ENCODE measurements around the gene ANGPTL8.

The ANGPTL8 gene

GRCh38 chr19:11237321-11237720 lies 2.1 kb upstream of the ANGPTL8 start:
- Histone ChIP-seq H3K4me3 (no peak overlapping the region), H3K27ac (no peak overlapping the region)
- DNase-seq (ENCODE audit: low spot score), result no peak
- TF ChIP-seq CTCF (IDR thresholded peaks at IDR 0.05), result no peak

GRCh38 chr19:11238041-11238440 lies 1.4 kb upstream of the ANGPTL8 start:
- no peak overlapping the region for H3K4me3 ChIP-seq
- DNase-seq (ENCODE audit: low spot score), result no peak
- no peak overlapping the region for H3K27ac ChIP-seq
- no peak for TF ChIP-seq CTCF (IDR thresholded peaks at IDR 0.05)

- no peak overlapping the region for H3K4me3 ChIP-seq
- TF ChIP-seq CTCF (IDR thresholded peaks at IDR 0.05), result no peak
- DNase-seq (ENCODE audit: low spot score), result no peak
- no peak overlapping the region for H3K27ac ChIP-seq
These were observed 540 bp upstream of the ANGPTL8 start for GRCh38 chr19:11238781-11239376.

- Histone ChIP-seq H3K27ac (no peak overlapping the region), H3K4me3 (no peak overlapping the region)
- no peak for TF ChIP-seq CTCF (IDR thresholded peaks at IDR 0.05)
- no peak for DNase-seq (ENCODE audit: low spot score)
These were observed 607 bp downstream of the ANGPTL8 start for GRCh38 chr19:11240008-11240444.

- Histone ChIP-seq H3K27ac (no peak overlapping the region), H3K4me3 (no peak overlapping the region)
- DNase-seq (ENCODE audit: low spot score), result no peak
- no peak for TF ChIP-seq CTCF (IDR thresholded peaks at IDR 0.05)
These were observed 2.6 kb downstream of the ANGPTL8 start for GRCh38 chr19:11242025-11242424.

- peak; percentile 89 for DNase-seq (ENCODE audit: low spot score)
- H3K4me3 ChIP-seq, result peak overlapping the region; percentile 46
- H3K27ac ChIP-seq, result peak overlapping the region in 1 of 2 donors; percentile 58
- peak; percentile 53 for TF ChIP-seq CTCF (IDR thresholded peaks at IDR 0.05)
These were observed 3.7 kb downstream of the ANGPTL8 start for GRCh38 chr19:11242864-11243797.

All from coronary artery (tissue), 2 donors.